Neural progenitor cell (in vitro differentiated cells): ENCODE measurements around the gene HDC. TPM values are rescaled to one million over a fixed set of nuclear protein-coding genes. Genes with fewer than 3 reads are reported as not detected.

ENCODE experiments used
- DNase-seq: peaks from one replicate; pipeline ENCODE4 v3.0.0-alpha.2; 2016; ENCODE audit warnings: low spot score
- H2AFZ ChIP-seq: fragments of 200-600 bp; sonication (generic); replicated peaks from 2 replicates; pipeline ENCODE4 v1.6.1; 2016; ENCODE audit warnings: antibody characterized with exemption
- H3F3A ChIP-seq: fragments of 200-600 bp; sonication (generic); 2 replicates; pipeline ENCODE4 v1.6.1; 2016; ENCODE audit warnings: antibody characterized with exemption, low read depth
- H3K27ac ChIP-seq: fragments of 200-600 bp; sonication (generic); 2 replicates; pipeline ENCODE4 v1.5.1; 2016; ENCODE audit warnings: mild to moderate bottlenecking
- H3K27me3 ChIP-seq: fragments of 200-600 bp; sonication (generic); 2 replicates; pipeline ENCODE4 v1.6.1; 2016; ENCODE audit warnings: mild to moderate bottlenecking, moderate library complexity
- H3K36me3 ChIP-seq: fragments of 200-600 bp; sonication (generic); 2 replicates; pipeline ENCODE4 v1.5.1; 2016
- H3K4me1 ChIP-seq: fragments of 200-600 bp; sonication (generic); 2 replicates; pipeline ENCODE4 v1.6.1; 2016; ENCODE audit warnings: mixed run types
- H3K4me2 ChIP-seq: fragments of 200-600 bp; sonication (generic); 2 replicates; pipeline ENCODE4 v1.6.1; 2016
- H3K4me3 ChIP-seq: fragments of 200-600 bp; sonication (generic); 2 replicates; pipeline ENCODE4 v1.5.1; 2016
- H3K79me2 ChIP-seq: fragments of 200-600 bp; sonication (generic); 2 replicates; pipeline ENCODE4 v1.6.1; 2016; ENCODE audit warnings: low read depth
- H3K9ac ChIP-seq: fragments of 200-600 bp; sonication (generic); 2 replicates; pipeline ENCODE4 v1.6.1; 2016
- H3K9me3 ChIP-seq: fragments of 200-600 bp; sonication (generic); 2 replicates; pipeline ENCODE4 v1.5.1; 2016; ENCODE audit warnings: low read depth
- H4K20me1 ChIP-seq: fragments of 200-600 bp; sonication (generic); 2 replicates; pipeline ENCODE4 v1.6.1; 2016; ENCODE audit warnings: low read depth
- H3K27ac Mint-ChIP-seq: 3 replicates; pipeline ENCODE4 v1.8.0; 2021; ENCODE audit warnings: mixed read lengths
- H3K27me3 Mint-ChIP-seq: 2 replicates; pipeline ENCODE4 v1.8.0; 2022; ENCODE audit warnings: low read depth, mild to moderate bottlenecking, inconsistent platforms, moderate library complexity, mixed read lengths; ENCODE audit not compliant: insufficient read depth
- H3K36me3 Mint-ChIP-seq: 3 replicates; pipeline ENCODE4 v1.8.0; 2021; ENCODE audit warnings: mixed read lengths
- H3K4me1 Mint-ChIP-seq: 3 replicates; pipeline ENCODE4 v1.8.0; 2021; ENCODE audit warnings: mixed read lengths
- H3K4me3 Mint-ChIP-seq: 3 replicates; pipeline ENCODE4 v1.8.0; 2021; ENCODE audit warnings: mild to moderate bottlenecking, moderate library complexity, mixed read lengths
- H3K9me3 Mint-ChIP-seq: 3 replicates; pipeline ENCODE4 v1.8.0; 2020; ENCODE audit warnings: mixed read lengths
- EZH2 ChIP-seq: fragments of 200-600 bp; sonication (generic); IDR thresholded peaks from 2 replicates; pipeline ENCODE4 v1.6.1; 2017; ENCODE audit warnings: antibody characterized with exemption, mild to moderate bottlenecking, moderate library complexity
- EZH2phosphoT487 ChIP-seq: fragments of 200-600 bp; sonication (generic); IDR thresholded peaks from 2 replicates; pipeline ENCODE4 v1.6.1; 2017; ENCODE audit warnings: antibody characterized with exemption
- total RNA-seq: library from RNA; depleted of rRNA; stranded (reverse); fragments of >200 nt; gene quantifications from 2 replicates; pipeline ENCODE4 v1.2.3, GENCODE V29; 2015; ENCODE audit warnings: low replicate concordance
- TF ChIP-seq, protein P1 (sequence below): fragments of 200-600 bp; sonication (generic); IDR thresholded peaks from 2 replicates; pipeline ENCODE4 v1.5.1; 2017; ENCODE audit warnings: antibody characterized with exemption, mild to moderate bottlenecking

The HDC gene
- total RNA-seq, 1 donor from 2014 or later, result not detected

DNA sequence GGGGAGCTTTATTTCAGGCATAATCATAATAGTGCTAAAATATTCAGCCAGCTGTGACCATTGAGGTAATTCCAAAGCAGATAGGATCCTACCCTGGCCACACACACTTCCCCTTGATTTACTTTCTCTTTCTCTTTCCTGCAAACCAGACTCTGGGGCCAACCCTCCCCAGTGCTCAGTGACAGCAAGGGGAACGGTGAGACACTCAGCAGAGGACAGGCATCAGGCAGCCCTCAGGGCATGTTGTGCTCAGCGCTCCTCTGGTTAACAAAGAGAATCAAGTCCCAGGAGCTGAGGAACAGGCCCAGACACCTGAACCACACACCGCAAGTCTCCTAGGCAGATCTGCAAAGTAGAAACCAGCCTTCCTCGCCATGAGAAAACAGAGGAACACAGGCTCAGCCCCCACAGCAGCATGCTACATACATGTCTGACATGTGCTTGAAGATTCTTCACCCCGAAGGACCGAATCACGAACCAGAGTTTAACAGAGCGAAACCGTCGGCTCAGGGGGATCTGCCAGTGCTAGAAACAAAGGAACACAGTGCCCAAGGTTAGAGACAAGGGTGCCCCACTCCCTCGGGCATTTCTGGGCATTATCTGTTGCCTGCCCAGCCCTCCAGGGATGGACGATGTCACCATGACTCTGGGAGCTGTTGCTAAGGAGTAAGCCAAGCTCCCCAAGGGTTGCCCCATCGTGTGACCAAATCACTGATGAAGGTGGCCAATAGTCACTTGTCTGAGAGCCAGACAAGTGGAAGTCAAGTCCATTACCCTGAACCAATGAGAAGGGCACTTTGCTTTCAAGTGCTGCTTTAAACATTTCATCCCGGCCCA is 17.5 kb downstream of the HDC start:
- no peak for DNase-seq
- Histone ChIP-seq H2AFZ (no peak overlapping the region), H3K36me3 (no peaks in the 10 kb centered on the region), H3K79me2 (no peaks in the 10 kb centered on the region), H3F3A (no peaks in the 10 kb centered on the region), H3K27ac (no peak overlapping the region), H3K4me3 (no peak overlapping the region), H3K27me3 (no peaks in the 10 kb centered on the region), H3K4me1 (no peaks in the 10 kb centered on the region), H3K9me3 (no peaks in the 10 kb centered on the region), H3K9ac (no peak overlapping the region), H4K20me1 (no peaks in the 10 kb centered on the region), H3K4me2 (no peak overlapping the region)
- no peak overlapping the region for H3K27ac Mint-ChIP-seq
- H3K4me1 Mint-ChIP-seq, result no peaks in the 10 kb centered on the region
- TF ChIP-seq EZH2 (no peak), EZH2phosphoT487 (no peak)
- TF ChIP-seq, protein P1, sequence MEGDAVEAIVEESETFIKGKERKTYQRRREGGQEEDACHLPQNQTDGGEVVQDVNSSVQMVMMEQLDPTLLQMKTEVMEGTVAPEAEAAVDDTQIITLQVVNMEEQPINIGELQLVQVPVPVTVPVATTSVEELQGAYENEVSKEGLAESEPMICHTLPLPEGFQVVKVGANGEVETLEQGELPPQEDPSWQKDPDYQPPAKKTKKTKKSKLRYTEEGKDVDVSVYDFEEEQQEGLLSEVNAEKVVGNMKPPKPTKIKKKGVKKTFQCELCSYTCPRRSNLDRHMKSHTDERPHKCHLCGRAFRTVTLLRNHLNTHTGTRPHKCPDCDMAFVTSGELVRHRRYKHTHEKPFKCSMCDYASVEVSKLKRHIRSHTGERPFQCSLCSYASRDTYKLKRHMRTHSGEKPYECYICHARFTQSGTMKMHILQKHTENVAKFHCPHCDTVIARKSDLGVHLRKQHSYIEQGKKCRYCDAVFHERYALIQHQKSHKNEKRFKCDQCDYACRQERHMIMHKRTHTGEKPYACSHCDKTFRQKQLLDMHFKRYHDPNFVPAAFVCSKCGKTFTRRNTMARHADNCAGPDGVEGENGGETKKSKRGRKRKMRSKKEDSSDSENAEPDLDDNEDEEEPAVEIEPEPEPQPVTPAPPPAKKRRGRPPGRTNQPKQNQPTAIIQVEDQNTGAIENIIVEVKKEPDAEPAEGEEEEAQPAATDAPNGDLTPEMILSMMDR, result no peak
- H3K27me3 Mint-ChIP-seq, result peaks cover 8% of the 10 kb centered on the region
- no peak overlapping the region for H3K4me3 Mint-ChIP-seq
- no peaks in the 10 kb centered on the region for H3K36me3 Mint-ChIP-seq
- peaks cover 2% of the 10 kb centered on the region for H3K9me3 Mint-ChIP-seq

DNA sequence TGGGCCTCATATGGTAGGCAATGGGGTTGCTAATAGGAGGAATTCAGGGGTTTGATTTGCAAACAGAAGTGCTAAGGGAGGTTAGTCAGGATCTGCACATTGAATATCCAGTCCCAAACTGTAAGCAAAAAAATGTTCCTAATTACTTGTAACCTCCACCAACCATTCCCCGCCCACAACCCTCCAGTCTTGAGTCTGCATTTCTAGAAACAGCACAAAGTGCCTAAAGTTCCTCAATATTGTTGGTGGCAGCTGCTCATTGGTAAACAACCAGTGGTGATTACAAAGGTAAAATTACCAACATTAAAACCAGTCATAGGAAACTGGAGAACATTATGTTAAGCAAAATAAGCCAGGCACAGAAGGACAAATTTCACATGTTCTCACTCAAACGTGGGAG is 18.9 kb downstream of the HDC start:
- H3K36me3 ChIP-seq, result no peaks in the 10 kb centered on the region
- H3K9me3 Mint-ChIP-seq, result peaks cover 1% of the 10 kb centered on the region
- no peak for TF ChIP-seq EZH2
- TF ChIP-seq, protein P1, result no peak
- no peak for TF ChIP-seq EZH2phosphoT487
- H3F3A ChIP-seq, result no peaks in the 10 kb centered on the region
- H3K4me1 Mint-ChIP-seq, result no peaks in the 10 kb centered on the region
- H3K4me2 ChIP-seq, result no peak overlapping the region
- H3K36me3 Mint-ChIP-seq, result no peaks in the 10 kb centered on the region
- H2AFZ ChIP-seq, result no peak overlapping the region
- no peak for DNase-seq
- H3K9me3 ChIP-seq, result no peaks in the 10 kb centered on the region
- H3K9ac ChIP-seq, result no peak overlapping the region
- H4K20me1 ChIP-seq, result no peaks in the 10 kb centered on the region
- H3K27ac ChIP-seq, result no peak overlapping the region
- H3K27ac Mint-ChIP-seq, result no peak overlapping the region
- H3K27me3 ChIP-seq, result no peaks in the 10 kb centered on the region
- no peaks in the 10 kb centered on the region for H3K79me2 ChIP-seq
- H3K4me3 ChIP-seq, result no peak overlapping the region
- H3K4me1 ChIP-seq, result no peaks in the 10 kb centered on the region
- H3K27me3 Mint-ChIP-seq, result peaks cover 8% of the 10 kb centered on the region
- H3K4me3 Mint-ChIP-seq, result no peak overlapping the region

DNA sequence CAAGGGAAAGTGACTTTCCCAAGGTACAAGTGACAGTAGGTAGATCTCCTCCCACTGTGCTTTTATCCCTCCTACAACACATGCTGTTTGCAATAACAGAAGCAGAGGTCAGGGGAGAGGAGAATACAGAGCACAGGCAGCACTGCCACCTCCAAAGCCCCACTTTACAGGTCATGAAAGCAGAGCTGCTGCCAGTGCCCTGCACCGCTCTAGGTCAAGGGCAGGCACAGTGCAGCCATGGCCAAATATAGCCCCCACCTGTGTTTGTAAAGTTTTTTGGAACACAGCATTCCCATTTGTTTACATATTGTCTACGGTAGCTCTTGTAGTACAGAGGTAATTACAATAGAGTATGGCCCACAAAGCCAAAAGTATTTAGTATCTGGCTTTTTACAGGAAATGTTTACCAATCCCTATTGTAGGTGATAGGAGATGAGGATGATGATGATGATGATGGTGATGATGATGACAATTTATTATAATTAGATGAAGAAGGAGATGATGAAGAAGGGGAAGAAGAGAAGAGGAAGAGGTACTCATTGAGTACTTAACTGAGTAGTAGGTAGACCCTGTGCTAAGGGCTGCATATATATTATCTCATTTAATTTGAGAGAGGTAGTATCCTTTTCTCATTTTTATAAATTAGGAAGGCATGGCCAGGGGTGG is 20.4 kb downstream of the HDC start:
- H3K36me3 Mint-ChIP-seq, result no peaks in the 10 kb centered on the region
- no peaks in the 10 kb centered on the region for H3K27me3 ChIP-seq

More for the DNA sequence above, 20.4 kb downstream of the HDC start:
- Mint-ChIP-seq H3K4me1 (no peaks in the 10 kb centered on the region), H3K27me3 (peaks cover 3% of the 10 kb centered on the region), H3K9me3 (no peaks in the 10 kb centered on the region), H3K27ac (no peak overlapping the region), H3K4me3 (no peak overlapping the region)
- Histone ChIP-seq H3K9me3 (no peaks in the 10 kb centered on the region), H3K4me2 (no peak overlapping the region), H3K36me3 (no peaks in the 10 kb centered on the region), H3K9ac (no peak overlapping the region), H3K4me3 (no peak overlapping the region), H2AFZ (no peak overlapping the region), H3K27ac (no peak overlapping the region), H3F3A (no peaks in the 10 kb centered on the region), H3K79me2 (no peaks in the 10 kb centered on the region), H3K4me1 (no peaks in the 10 kb centered on the region), H4K20me1 (no peaks in the 10 kb centered on the region)
- no peak for TF ChIP-seq EZH2phosphoT487
- TF ChIP-seq, protein P1, result no peak
- no peak for TF ChIP-seq EZH2
- DNase-seq, result no peak
